ENCODE measurements around the gene GPC6.
"Not testable (repeated sequence)": the region's sequence is repeated elsewhere in the genome, so short reads cannot be mapped to it uniquely, and the experiment has no call there.

Gene GPC6

DNA sequence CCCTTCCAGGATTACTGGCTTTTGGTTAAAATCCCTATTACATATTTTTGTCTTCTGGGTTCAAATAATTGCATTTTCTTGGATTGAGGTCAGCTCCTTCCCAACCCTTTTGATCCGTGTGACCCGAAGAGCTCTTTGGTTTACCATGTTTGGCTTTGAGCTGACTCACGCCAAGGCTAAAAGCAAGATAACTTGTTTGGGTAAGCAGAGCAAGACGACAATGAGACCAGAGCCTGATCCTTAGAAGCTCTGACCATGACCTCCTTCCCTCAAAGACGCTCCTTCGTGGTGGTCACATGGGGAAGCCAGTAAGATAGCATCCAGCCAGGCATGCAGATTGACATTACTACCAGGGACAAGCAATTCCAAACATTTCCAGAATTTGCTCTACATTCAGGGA is 1099.0 kb downstream of the GPC6 start:
- no peak for DNase-seq (ENCODE audit: low spot score)

DNA sequence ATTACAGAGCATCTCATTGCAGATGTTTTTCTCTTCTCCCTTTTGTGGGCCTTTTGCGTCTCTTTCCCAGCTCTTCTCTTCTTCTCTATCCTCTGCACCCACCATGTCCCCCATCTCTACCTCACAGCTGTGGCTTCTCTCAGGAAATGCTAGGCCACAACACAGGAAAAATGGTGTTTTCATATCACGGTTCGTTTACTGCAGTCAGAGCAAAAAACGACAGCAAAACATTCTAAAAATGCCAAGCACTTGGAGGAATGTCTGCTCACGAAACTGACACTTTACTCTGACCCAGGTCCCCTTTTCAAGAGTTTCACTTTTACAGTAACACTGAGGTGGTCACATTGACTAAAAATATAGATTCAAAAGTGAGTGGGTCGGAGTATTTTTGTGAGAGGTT is 1100.7 kb downstream of the GPC6 start:
- DNase-seq (ENCODE audit: low spot score) = peak; percentile 89

DNA sequence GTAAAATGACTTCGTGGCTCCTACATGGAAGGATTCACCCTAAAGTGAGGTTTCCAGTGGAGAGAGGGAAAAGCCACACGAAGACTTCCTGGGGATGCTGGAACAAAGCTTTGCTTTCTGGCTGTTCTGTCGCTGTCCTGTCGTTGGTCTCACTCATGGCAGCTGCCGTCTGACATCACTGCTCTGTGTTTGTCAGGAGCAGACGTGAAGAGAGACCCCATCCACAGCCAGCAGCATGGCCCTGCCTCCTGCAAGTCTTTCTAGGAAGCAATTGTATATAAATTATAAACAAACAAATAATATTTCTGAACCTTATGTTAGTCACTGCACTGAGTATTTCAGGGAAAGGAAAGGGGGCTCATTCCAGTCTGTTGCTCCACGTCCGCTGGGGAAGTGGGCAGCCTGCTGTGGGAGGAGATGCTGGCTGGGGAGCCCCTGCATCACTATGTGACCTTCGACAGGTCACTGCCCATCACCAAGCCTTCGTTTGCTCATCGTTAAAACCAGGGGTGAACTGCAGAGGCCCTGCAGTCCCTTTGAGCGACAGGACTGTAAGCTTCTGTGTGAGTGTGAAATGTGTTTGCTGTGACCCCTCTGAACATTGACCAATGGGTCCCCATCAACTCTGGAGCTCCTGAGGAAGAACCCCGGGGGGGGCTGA is 1101.9 kb downstream of the GPC6 start:
- DNase-seq (ENCODE audit: low spot score) = no peak

- DNase-seq (ENCODE audit: low spot score) = no peak
These were observed 1102.7 kb downstream of the GPC6 start for GRCh38 chr13:94329277-94329676.

DNA sequence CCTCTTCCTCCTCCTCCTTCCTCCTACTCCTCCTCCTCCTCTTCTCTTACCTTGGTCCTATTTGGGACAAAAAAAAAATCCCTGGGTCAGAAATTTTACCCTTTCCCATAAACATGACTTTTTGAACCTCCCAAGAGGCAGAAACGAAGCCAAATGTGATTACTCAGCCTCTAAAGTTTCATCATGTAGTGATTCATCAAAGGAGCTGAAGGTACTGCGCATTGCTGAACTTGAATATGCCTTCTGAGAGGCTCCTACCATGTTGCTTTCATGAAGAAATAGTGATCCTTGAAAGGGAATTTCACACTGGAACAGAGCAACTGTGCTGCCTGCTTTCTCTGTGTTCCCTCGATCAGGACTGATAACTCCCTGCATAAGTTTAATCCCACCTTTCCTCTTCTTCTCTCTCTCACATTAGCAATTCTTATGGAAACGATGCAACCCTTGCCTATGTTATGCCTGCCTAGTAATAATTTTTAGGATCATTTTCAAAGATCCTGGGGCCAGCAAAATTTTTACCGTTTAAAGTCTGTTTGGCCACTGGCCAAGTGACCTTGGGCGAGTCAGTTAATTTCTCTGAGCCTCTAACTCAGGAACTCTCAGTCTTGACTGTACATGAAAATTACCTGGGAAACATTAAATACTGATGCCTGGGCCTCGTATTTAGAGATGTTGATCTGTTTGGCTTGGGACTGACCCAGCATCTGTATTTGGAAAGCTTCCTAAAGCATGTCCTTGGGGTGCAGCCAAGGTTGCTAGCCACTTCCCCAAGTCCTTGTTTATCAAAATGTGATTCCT is 1103.3 kb downstream of the GPC6 start:
- DNase-seq (ENCODE audit: low spot score) = no peak

- DNase-seq (ENCODE audit: low spot score) = no peak
These were observed 1104.0 kb downstream of the GPC6 start for GRCh38 chr13:94330552-94331071.

DNA sequence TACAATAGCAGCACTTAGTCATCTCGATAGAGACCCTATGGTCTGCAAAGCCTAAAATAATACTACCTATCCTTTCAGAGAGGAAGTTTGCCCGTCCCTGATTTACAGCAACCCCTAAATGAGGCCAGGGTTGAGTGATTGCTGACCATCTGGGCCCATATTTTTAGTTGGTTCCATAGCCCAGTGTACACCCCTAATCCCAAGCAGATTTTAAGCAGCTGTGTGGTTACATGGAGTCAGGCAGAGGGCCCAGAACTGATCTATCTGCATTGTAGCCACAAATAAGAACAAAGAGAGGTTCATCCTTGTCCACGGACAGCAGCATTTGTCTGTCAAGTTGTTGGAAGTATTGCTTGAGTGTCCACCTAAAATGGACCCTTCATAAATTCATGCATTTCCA is 1104.7 kb downstream of the GPC6 start:
- no peak for DNase-seq (ENCODE audit: low spot score)

DNA sequence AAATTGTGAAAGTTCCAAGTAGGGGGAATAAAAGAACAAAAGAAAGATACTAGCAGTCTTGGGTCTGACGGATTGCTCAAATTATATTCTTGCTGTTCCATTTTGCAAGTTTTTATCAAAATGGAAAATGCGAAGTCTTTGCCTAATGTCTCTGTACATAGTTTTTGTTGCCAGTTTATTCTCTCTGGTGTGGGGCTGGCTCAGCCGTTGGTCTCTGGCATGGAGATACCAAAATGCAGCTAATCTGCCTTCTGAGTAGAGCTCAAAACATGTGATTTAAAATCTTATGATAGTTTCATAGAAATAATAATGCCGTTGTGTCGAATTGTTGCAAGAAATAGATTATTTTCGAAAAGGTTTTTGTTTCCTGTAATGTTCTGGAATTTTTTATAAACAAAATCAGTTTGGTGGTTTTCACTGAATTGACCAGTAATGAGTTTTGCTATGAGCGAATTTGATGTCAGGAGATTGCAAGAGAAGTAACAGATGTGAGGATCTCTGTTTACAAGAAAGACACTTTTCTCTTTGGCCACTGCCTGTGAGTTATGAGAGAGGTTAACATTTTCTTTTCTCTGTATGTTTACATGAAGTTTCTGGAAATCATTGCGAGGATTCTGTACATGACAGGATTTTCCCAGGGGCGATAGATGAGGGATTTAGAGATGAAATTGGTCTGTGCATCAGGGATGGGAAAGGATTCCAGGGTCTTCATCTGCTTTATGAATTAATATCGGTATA is 1105.9 kb downstream of the GPC6 start:
- DNase-seq (ENCODE audit: low spot score) = no peak

- no peak for DNase-seq (ENCODE audit: low spot score)
These were observed 1106.7 kb downstream of the GPC6 start for GRCh38 chr13:94333131-94333820.

DNA sequence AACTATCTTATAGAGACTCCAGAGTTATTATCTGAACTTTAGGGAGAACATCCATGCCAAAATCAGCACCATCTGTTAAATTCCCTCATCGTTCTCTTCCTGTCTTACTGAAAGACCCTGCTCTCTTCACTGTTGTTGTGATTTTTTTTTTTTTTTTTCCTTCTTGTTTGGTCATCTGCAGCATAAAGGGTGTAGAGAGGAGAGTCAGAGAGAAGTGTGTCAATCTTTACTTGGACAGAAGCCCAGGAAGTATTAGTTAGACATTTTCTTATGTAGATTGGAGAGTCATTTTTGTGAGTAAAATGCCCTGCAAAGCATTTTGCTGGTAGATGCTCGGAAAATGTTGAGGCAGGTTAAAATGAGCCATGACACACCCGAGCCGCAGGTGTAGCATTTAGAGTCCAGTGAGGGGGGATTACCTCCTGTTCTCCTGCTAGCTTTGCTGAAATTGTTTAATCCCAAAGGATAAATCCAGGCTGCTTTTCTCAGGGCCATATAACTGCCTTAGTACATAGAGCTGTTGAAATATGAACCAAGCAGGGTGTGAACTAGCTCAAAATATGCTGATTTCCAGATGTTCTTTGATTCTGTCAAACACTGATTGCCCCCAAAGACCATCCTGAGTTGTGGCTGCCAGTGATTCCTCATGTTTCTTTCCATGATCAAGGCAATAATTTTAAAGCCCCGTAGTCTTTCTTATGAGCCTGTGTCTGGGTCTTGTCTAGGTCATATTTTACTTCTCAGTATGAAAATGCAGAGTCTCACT is 1109.3 kb downstream of the GPC6 start:
- no peak for DNase-seq (ENCODE audit: low spot score)

GRCh38 chr13:94339116-94339687 is 1112.6 kb downstream of the GPC6 start:
- no peak for DNase-seq (ENCODE audit: low spot score)

- no peak for DNase-seq (ENCODE audit: low spot score)
These were observed 1116.0 kb downstream of the GPC6 start for GRCh38 chr13:94342436-94343242.

GRCh38 chr13:94343243-94343585 is 1116.6 kb downstream of the GPC6 start:
- no peak for DNase-seq (ENCODE audit: low spot score)

DNA sequence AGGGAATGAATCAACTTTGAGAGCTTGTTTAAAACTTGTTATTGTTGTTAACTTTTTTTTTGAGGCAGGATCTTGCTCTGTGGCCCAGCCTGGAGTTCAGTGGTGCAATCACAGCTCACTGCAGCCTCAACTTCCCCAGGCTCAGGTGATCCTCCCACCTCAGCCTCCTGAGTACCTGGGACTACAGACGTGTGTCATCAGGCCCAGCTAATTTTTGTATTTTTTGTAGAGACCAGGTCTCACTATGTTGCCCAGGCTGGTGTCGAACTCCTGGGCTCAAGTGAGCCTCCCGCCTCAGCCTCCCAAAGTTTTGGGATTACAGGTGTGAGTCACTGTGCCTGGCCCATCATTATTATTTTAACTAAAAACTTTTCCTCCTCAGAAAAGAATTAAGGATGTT is 1117.1 kb downstream of the GPC6 start:
- DNase-seq (ENCODE audit: low spot score) = not testable (repeated sequence)

GRCh38 chr13:94344126-94344818 is 1117.7 kb downstream of the GPC6 start:
- DNase-seq (ENCODE audit: low spot score) = no peak

- DNase-seq (ENCODE audit: low spot score) = peak; percentile 47
These were observed 1119.0 kb downstream of the GPC6 start for GRCh38 chr13:94345374-94346195.

GRCh38 chr13:94346261-94347019 is 1119.8 kb downstream of the GPC6 start:
- DNase-seq (ENCODE audit: low spot score) = no peak
